HG02798 (cell line): ENCODE results near the gene GNG4.
A peak's percentile ranks its signal among the peaks of the same experiment; 100 is the strongest.

Experiments
- ATAC-seq: cut with Tn5 transposase; IDR thresholded peaks from one replicate; pipeline ENCODE4 v1.9.1; 2021; ENCODE audit warnings: mild to moderate bottlenecking; ENCODE audit not compliant: unreplicated experiment, poor library complexity

The GNG4 gene

DNA sequence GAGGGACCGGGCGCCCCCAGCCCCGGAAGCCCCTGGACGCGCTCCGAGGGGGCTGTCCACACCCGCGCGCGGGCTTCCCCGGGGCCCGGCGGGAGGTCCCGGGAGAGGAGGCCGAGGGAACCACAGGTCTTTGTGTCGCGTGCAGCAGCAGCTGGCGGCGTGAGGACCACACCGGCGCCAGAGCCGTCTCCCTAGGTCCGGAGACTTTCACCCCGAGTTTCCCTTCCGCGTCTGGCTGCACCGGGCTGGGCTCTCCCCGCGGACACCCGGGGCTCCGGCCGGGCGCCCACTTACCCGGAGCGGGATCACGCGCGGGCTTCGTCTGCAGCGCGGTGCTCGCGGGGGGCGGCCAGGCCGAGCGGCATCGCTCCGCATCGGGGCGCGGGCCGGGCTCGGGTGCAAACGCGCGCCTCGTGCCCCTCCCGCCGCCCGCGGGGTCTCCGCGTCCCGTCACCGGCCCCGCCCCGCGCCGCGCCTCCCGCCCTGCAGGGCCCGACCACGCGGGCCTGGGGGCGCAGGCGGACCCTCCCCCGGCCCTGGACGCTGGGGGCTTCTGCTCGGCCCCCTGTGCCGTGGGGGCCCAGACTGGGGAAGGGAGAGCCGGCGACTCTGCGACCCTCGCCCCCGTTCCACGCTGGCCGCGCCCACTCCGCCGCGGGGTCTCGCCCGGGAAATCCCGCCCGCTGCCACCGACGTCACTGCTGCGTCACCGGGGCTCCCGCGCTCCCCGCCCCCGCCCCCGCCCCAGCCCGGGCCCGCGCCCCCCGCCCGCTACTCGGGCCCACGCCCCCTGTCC, at the start of gene GNG4:
Gene GNG4 (minus strand): TSS at position 417 of the 796 bp plus-strand sequence. CDS start 65,946 bp downstream, outside the sequence.
- ATAC-seq, result peak; percentile 47

DNA sequence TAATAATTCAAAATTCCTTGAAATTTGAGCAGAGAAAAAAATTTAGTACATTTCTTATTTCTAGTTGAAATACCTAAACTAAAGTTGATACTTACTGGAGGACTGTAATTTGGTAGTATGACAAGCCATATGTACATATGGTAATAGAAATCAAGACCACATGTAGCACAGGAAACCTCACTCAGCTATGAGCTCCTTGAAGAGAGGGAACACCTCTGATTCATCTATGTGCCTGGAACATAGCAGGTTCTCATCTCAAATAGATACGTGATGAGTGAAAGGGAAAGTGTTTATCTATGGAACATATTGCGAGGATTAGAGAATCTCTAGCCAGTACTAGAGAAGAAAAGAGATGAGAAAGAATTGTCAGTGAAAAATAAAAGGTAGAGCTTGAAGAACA, 47.9 kb upstream of the GNG4 start:
- ATAC-seq, result no peak

DNA sequence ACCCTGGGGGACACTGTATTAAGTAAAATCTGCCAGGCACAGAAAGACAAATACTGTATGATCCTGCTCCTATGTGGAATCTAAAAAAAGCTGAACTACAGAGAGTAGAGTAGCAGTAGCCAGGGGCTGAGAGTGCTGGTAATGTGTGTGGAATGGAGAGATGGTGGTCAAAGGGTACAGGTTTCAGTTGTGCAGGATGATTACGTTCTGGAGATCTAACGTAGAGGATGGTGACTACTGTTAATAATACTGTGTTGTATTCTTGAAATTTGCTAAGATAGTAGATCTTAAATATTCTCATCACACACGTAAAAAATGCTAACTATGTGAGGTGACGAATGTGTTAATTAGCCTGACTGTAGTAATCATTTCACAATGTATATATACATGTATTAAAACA, 39.8 kb upstream of the GNG4 start:
- no peak for ATAC-seq

DNA sequence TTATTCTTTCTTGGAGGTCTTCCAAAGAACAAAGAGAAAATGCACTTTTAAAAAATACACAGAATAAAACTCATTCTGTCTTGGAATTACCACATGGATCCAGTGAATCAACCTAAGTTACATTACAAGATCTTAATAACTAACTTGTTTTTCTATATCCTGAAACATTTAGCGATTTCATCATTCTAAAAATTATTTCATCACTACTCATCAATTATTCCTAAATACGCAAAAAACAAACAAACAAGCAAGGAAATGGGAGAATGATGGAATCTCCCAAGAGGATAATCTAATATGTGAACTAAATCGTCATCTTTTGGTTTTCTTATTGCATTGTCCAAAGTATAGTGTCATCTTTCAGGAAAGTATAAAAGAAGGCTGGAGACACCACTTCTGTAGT, 38.5 kb upstream of the GNG4 start:
- ATAC-seq, result no peak

DNA sequence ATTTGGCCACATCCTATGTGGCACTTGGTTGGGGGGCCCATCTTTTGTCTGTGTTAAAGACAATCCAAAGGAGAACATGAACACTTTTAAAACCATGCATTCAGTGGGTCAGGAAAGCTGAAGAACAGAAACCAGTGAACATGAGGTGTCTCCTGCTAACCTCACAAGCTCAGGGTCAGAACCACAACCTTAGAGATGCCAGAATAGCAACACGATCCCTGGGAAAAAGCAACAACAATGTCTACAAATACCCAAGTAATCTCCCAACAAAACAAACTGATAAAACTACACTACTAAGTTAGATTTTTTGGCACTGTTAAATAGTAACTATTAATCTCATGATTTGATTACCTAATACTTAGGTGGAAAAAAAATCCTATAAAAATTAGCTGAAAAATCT, 34.1 kb upstream of the GNG4 start:
- no peak for ATAC-seq

GRCh38 chr1:235682216-235682615, 32.6 kb upstream of the GNG4 start:
- no peak for ATAC-seq

DNA sequence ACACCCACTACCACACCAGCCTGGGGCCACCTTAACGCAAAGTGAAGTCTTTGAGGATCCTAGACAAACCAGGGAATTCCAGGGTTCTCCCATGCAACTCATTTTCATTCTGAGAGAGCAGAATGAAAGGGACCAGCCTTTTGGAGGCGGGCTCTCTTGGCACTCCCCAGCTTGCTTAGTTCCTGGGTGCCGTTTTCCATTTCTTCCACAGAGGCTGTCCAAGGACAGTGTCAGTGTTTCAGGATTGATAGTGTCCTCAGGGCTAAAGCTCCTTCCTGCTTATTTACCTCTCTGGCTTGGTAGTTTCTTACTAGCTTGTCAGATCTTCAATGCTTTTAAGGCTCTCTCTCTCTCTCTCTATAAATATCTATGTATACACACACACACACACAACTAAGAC, 30.1 kb upstream of the GNG4 start:
- no peak for ATAC-seq

- ATAC-seq, result no peak
These were observed 29.4 kb upstream of the GNG4 start for GRCh38 chr1:235679005-235679404.

DNA sequence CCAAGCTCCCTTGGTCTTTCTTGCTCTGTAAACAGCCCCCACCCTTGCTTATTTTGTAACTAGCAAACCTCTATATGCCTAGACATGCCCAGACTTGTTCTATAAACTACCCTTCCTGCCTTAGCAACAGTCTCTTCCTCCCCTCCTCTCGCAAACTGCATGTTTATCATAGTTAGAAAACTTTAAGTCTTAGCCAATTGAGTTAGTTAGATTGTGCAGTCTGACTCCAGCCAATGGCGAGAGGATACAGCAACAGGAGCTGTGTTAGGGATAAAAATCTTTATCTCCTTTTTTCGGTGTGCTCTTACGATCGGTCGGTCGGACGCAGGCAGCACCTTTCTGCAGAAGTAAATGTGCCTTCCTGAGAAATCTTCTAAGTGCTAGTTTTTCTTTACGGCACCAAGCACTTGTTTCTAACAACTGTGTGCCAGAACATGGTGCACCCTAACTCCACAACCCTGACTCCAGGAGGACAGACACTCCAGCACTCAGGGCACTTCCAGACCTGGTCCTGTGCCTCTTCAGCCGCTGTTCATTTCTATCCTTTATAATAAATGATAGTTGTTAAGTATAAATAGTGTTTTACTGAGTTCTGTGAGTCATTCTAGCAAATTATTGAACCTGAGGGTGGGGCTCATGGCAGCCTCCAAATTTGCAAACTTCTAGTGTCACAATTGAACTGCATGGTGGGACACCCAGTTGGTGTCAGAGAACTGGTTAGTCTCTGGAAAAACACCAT, 25.7 kb upstream of the GNG4 start:
- ATAC-seq, result no peak

DNA sequence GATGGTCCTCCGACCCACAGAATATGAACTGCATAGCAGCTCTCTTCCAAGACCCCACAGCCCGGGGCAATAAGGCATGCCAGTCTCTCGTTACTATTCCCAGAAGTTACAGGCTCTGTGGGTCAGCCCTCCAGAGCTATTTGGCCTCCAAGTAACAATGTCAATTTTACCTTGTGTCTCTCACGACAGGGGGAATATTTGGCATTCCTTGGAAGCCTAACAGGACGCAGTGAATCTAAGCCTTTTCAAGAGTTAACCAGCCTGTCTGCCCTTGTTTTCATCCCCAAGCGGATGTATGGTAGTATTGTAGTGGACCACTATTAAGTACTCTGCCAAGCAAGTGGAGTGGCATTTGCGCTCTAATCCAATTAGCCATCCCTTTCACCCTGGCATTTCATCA, 24.4 kb upstream of the GNG4 start:
- ATAC-seq, result no peak

- no peak for ATAC-seq
These were observed 22.4 kb upstream of the GNG4 start for GRCh38 chr1:235671992-235672391.

DNA sequence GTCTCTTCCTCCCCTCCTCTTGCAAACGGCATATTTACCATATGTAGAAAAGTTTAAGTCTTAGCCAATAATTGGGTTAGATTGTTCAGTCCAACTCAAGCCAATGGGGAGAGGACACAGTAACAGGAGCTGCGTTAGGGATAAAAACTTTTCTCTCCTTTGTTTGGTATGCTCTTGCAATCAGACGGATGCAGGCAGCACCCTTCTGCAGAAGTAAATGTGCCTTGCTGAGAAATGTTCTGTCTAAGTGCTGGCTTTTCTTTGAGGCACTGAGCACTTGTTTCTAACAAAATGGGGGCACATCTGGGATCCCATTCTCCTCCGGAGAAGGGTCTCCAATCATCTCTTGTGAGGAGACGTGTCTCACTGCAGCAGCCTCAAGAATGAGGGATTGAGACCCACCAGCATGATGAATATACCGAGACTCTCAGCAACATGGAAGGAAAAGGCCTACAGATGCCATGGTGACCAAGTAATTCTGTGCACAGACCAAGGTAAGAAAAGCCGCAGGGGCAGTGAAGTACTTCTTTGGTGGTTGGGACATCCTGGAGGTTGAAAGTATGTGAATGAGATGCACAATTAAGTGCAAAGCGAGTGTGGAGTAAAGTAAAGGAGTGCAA, 20.7 kb upstream of the GNG4 start:
- ATAC-seq, result no peak

DNA sequence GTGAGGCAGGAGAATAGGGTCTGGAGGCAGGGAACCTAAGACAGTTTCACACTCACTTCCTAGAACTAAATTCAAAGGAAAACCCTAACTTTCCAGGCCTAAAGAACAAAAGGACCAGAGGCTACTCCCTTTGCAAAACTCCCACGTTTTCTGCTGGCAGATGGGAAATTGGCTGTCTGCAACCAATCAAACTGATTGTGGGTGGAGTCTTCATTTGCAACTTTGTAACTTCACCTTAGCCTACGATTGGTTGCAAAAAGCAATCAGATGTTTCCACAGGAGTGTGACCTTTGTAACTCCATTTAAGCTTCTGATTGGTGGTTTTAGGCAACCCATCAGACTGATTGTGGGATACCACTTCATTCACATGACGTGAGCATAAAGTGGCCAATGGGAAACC, 19.7 kb upstream of the GNG4 start:
- no peak for ATAC-seq

GRCh38 chr1:235663628-235664027, 14.0 kb upstream of the GNG4 start:
- no peak for ATAC-seq

GRCh38 chr1:235661568-235661967, 12.0 kb upstream of the GNG4 start:
- no peak for ATAC-seq

DNA sequence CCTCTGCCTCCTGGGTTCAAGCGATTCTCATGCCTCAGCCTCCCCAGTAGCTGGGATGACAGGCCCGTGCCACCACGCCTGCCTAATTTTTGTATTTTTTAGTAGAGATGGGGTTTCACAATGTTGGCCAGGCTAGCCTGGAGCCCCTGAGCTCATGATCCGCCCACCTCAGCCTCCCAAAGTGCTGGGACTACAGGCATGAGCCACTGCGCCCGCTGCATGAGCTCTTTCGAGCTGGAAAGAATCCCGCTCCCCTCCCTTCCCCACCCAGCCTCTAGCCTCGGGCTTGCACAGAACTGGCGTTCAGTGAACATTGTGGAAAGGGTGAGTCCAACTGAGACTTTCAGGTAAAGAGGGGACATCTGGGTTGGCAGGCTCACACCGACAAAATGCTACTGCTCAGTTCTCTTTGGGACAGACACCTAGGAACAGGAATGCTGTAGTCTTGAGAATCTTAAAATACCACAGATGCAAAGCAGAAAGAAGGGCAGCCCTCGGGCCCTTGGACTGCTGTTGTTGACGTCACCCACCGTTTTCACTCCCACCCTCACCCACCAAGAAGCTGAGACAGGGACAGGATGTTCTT, 9.7 kb upstream of the GNG4 start:
- no peak for ATAC-seq

- no peak for ATAC-seq
These were observed 8.4 kb upstream of the GNG4 start for GRCh38 chr1:235657747-235658526.

DNA sequence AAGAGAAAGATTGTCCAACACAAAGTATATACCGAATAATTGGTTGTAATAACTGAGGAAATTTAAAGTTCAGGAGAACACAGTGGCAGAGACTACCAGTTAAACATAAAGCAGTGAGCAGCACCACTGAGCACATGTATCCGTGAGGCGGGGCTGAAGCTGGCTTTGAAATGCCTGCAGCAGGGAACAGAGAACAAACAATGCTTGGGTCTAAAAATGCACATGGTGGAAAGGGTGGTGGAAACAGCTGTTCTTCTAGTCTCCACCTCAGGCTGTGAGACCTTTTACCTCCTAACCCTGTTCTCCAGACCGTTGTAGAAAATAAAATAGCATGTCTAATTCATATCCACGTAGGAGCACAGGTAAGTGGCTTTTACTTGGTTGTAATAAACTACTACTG, 7.7 kb upstream of the GNG4 start:
- ATAC-seq, result no peak

- no peak for ATAC-seq
These were observed 2.8 kb upstream of the GNG4 start for GRCh38 chr1:235652364-235652763.

DNA sequence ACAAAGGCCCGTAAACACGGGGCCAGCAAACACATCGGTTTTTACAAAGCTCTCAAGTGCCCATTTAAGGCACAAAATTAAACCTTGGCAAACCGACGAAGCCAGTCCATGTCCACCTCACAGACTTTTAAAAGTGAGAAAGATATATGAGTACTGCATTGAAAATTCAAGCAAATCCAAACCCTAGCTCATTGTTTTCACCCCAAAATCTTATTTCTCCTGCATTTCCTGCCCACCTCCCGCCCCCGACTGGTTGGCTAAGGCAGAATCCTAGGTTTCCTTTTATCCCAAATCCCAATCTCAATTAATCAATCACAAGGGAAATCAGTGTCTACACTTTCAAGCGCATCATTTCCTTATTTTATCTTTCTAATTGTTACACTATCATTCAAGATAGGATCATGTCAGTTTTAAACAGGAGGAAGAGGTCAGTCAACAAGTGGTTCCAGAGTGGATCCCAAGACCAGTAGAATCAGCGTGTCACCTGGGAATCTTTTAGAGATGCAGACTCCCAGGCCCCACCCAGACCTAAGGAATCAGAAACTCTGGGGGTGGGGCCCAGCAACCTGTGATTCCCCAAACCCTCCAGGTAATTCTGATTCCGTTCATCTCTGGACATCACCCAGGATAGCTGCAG, 1.7 kb upstream of the GNG4 start:
- no peak for ATAC-seq
